Spinal cord (tissue), 10 donors: ENCODE measurements around the gene CTBP2. TPM values are rescaled to one million over a fixed set of nuclear protein-coding genes. Genes with fewer than 3 reads are reported as not detected.
A peak's percentile ranks its signal among the peaks of the same experiment; 100 is the strongest.
"Not testable (repeated sequence)": the region's sequence is repeated elsewhere in the genome, so short reads cannot be mapped to it uniquely, and the experiment has no call there.

Source experiments
- DNase-seq, 6 donors: peaks; one replicate each; pipeline versions ENCODE4 v3.0.0 to v3.0.0-alpha.2; 2013 to 2015; ENCODE audit warnings: low spot score in 6 of 6, low read depth in 4 of 6
- H3K27ac ChIP-seq: one replicate; pipeline ENCODE4 v1.5.1; 2013; ENCODE audit warnings: low read depth, low read length, control low read depth
- H3K27me3 ChIP-seq: one replicate; pipeline ENCODE4 v1.6.1; 2013; ENCODE audit warnings: low read length; ENCODE audit not compliant: control insufficient read depth, insufficient read depth
- H3K36me3 ChIP-seq: one replicate; pipeline ENCODE4 v1.6.1; 2013; ENCODE audit warnings: low read length; ENCODE audit not compliant: control insufficient read depth, insufficient read depth
- H3K4me1 ChIP-seq: one replicate; pipeline ENCODE4 v1.6.1; 2013; ENCODE audit warnings: low read length; ENCODE audit not compliant: control insufficient read depth, insufficient read depth
- H3K4me3 ChIP-seq: one replicate; pipeline ENCODE4 v1.5.1; 2013; ENCODE audit warnings: low read depth, low read length, control low read depth
- H3K9me3 ChIP-seq: one replicate; pipeline ENCODE4 v1.6.1; 2013; ENCODE audit warnings: low read length; ENCODE audit not compliant: control insufficient read depth, insufficient read depth
- WGBS: methylation state at CpG from one replicate; pipeline ENCODE4 v1.1.5; 2013; ENCODE audit warnings: missing lambda C conversion rate; ENCODE audit not compliant: insufficient coverage; 5-methylcytosine and 5-hydroxymethylcytosine counted together
- polyA plus RNA-seq, 2 donors: library from polyadenylated mRNA; unstranded; fragments of 120-200 nt; gene quantifications; one replicate each; pipeline ENCODE4 v1.2.1, GENCODE V29; 2013; ENCODE audit not compliant: insufficient read length in 2 of 2
- total RNA-seq, 2 donors: library from RNA; depleted of rRNA in 1 of 2; stranded (reverse); fragments of 120-200 nt in 1 of 2; fragments of >200 nt in 1 of 2; gene quantifications; one replicate each; pipeline versions ENCODE4 v1.2.3 to v1.2.4, GENCODE V29; 2013 to 2014
- donor health status: healthy.

CTBP2 gene
- total and polyA plus RNA-seq, 4 donors = 44.2 to 96.2 (median 83.9) TPM

- H3K4me1 ChIP-seq = peaks cover 42% of the 10 kb centered on the region
- peaks cover 87% of the 10 kb centered on the region for H3K36me3 ChIP-seq
- DNase-seq = no peak
- H3K27me3 ChIP-seq = no peaks in the 10 kb centered on the region
- no peak overlapping the region for H3K27ac ChIP-seq
- 91% methylated on average over 18 of the region's 21 CpGs for WGBS
- no peaks in the 10 kb centered on the region for H3K9me3 ChIP-seq
- H3K4me3 ChIP-seq = no peak overlapping the region
Measured at GRCh38 chr10:124993736-124994451, 166.5 kb downstream of the CTBP2 start.

GRCh38 chr10:124993345-124993708 is 167.0 kb downstream of the CTBP2 start:
- no peaks in the 10 kb centered on the region for H3K9me3 ChIP-seq
- WGBS = 97% methylated on average over 3 of the region's 4 CpGs
- DNase-seq = no peak
- no peak overlapping the region for H3K27ac ChIP-seq
- H3K27me3 ChIP-seq = no peaks in the 10 kb centered on the region
- H3K4me3 ChIP-seq = no peak overlapping the region
- peaks cover 81% of the 10 kb centered on the region for H3K36me3 ChIP-seq
- peaks cover 37% of the 10 kb centered on the region for H3K4me1 ChIP-seq

- Histone ChIP-seq H3K4me3 (no peak overlapping the region), H3K9me3 (no peaks in the 10 kb centered on the region), H3K36me3 (peaks cover 75% of the 10 kb centered on the region), H3K4me1 (peaks cover 34% of the 10 kb centered on the region), H3K27ac (no peak overlapping the region), H3K27me3 (no peaks in the 10 kb centered on the region)
- WGBS = 69% methylated on average over 15 of the region's 20 CpGs
- DNase-seq = peak in 4 of 6 donors; percentile 65 to 91 (median 74)
Measured at GRCh38 chr10:124992462-124993344, 167.7 kb downstream of the CTBP2 start.

- Histone ChIP-seq H3K27me3 (no peaks in the 10 kb centered on the region), H3K27ac (no peak overlapping the region), H3K4me1 (peaks cover 32% of the 10 kb centered on the region), H3K9me3 (no peaks in the 10 kb centered on the region), H3K4me3 (no peak overlapping the region), H3K36me3 (peaks cover 66% of the 10 kb centered on the region)
- DNase-seq = no peak
- WGBS = no CpG with 5 or more reads among the region's 4 CpGs
Measured at GRCh38 chr10:124991835-124992234, 168.5 kb downstream of the CTBP2 start.

GRCh38 chr10:124990671-124991625 is 169.4 kb downstream of the CTBP2 start:
- no peak for DNase-seq

GRCh38 chr10:124989526-124989925 is 170.8 kb downstream of the CTBP2 start:
- no peaks in the 10 kb centered on the region for H3K9me3 ChIP-seq
- H3K36me3 ChIP-seq = peaks cover 49% of the 10 kb centered on the region
- H3K27ac ChIP-seq = no peak overlapping the region
- no peak overlapping the region for H3K4me3 ChIP-seq
- DNase-seq = no peak
- no peaks in the 10 kb centered on the region for H3K27me3 ChIP-seq
- 92% methylated on average over 8 of the region's 10 CpGs for WGBS
- H3K4me1 ChIP-seq = peaks cover 14% of the 10 kb centered on the region

More at GRCh38 chr10:124990671-124991625, 169.4 kb downstream of the CTBP2 start:
- Histone ChIP-seq H3K27ac (peak overlapping the region; percentile 16), H3K4me1 (peaks cover 28% of the 10 kb centered on the region), H3K36me3 (peaks cover 57% of the 10 kb centered on the region), H3K9me3 (no peaks in the 10 kb centered on the region), H3K27me3 (no peaks in the 10 kb centered on the region), H3K4me3 (no peak overlapping the region)
- 88% methylated on average over 12 of the region's 14 CpGs for WGBS

GRCh38 chr10:124988753-124989152 is 171.6 kb downstream of the CTBP2 start:
- DNase-seq, H3K4me1 ChIP-seq, H3K27ac ChIP-seq, H3K4me3 ChIP-seq, H3K9me3 ChIP-seq, H3K27me3 ChIP-seq: not testable (repeated sequence)
- H3K36me3 ChIP-seq = peaks cover 46% of the 10 kb centered on the region
- WGBS = no CpG with 5 or more reads among the region's 4 CpGs

- Histone ChIP-seq H3K36me3 (peaks cover 37% of the 10 kb centered on the region), H3K4me1 (peaks cover under 1% of the 10 kb centered on the region), H3K27ac (no peak overlapping the region), H3K4me3 (no peak overlapping the region), H3K27me3 (no peaks in the 10 kb centered on the region), H3K9me3 (no peaks in the 10 kb centered on the region)
- no CpG with 5 or more reads among the region's 1 CpG for WGBS
- no peak for DNase-seq
Measured at GRCh38 chr10:124987788-124988187, 172.6 kb downstream of the CTBP2 start.

- WGBS = no CpG with 5 or more reads among the region's 5 CpGs
- Histone ChIP-seq H3K36me3 (peaks cover 18% of the 10 kb centered on the region), H3K4me1 (no peaks in the 10 kb centered on the region), H3K4me3 (no peak overlapping the region), H3K9me3 (no peaks in the 10 kb centered on the region), H3K27ac (no peak overlapping the region), H3K27me3 (no peaks in the 10 kb centered on the region)
- DNase-seq = no peak
Measured at GRCh38 chr10:124985162-124985561, 175.2 kb downstream of the CTBP2 start.
